Neural progenitor cell (in vitro differentiated cells): ENCODE results near the gene FKBP10. TPM values are rescaled to one million over a fixed set of nuclear protein-coding genes. Genes with fewer than 3 reads are reported as not detected.

Experiments
- DNase-seq: peaks from one replicate; pipeline ENCODE4 v3.0.0-alpha.2; 2016; ENCODE audit warnings: low spot score
- H2AFZ ChIP-seq: fragments of 200-600 bp; sonication (generic); replicated peaks from 2 replicates; pipeline ENCODE4 v1.6.1; 2016; ENCODE audit warnings: antibody characterized with exemption
- H3F3A ChIP-seq: fragments of 200-600 bp; sonication (generic); 2 replicates; pipeline ENCODE4 v1.6.1; 2016; ENCODE audit warnings: antibody characterized with exemption, low read depth
- H3K27ac ChIP-seq: fragments of 200-600 bp; sonication (generic); 2 replicates; pipeline ENCODE4 v1.5.1; 2016; ENCODE audit warnings: mild to moderate bottlenecking
- H3K27me3 ChIP-seq: fragments of 200-600 bp; sonication (generic); 2 replicates; pipeline ENCODE4 v1.6.1; 2016; ENCODE audit warnings: mild to moderate bottlenecking, moderate library complexity
- H3K36me3 ChIP-seq: fragments of 200-600 bp; sonication (generic); 2 replicates; pipeline ENCODE4 v1.5.1; 2016
- H3K4me1 ChIP-seq: fragments of 200-600 bp; sonication (generic); 2 replicates; pipeline ENCODE4 v1.6.1; 2016; ENCODE audit warnings: mixed run types
- H3K4me2 ChIP-seq: fragments of 200-600 bp; sonication (generic); 2 replicates; pipeline ENCODE4 v1.6.1; 2016
- H3K4me3 ChIP-seq: fragments of 200-600 bp; sonication (generic); 2 replicates; pipeline ENCODE4 v1.5.1; 2016
- H3K79me2 ChIP-seq: fragments of 200-600 bp; sonication (generic); 2 replicates; pipeline ENCODE4 v1.6.1; 2016; ENCODE audit warnings: low read depth
- H3K9ac ChIP-seq: fragments of 200-600 bp; sonication (generic); 2 replicates; pipeline ENCODE4 v1.6.1; 2016
- H3K9me3 ChIP-seq: fragments of 200-600 bp; sonication (generic); 2 replicates; pipeline ENCODE4 v1.5.1; 2016; ENCODE audit warnings: low read depth
- H4K20me1 ChIP-seq: fragments of 200-600 bp; sonication (generic); 2 replicates; pipeline ENCODE4 v1.6.1; 2016; ENCODE audit warnings: low read depth
- H3K27ac Mint-ChIP-seq: 3 replicates; pipeline ENCODE4 v1.8.0; 2021; ENCODE audit warnings: mixed read lengths
- H3K27me3 Mint-ChIP-seq: 2 replicates; pipeline ENCODE4 v1.8.0; 2022; ENCODE audit warnings: low read depth, mild to moderate bottlenecking, inconsistent platforms, moderate library complexity, mixed read lengths; ENCODE audit not compliant: insufficient read depth
- H3K36me3 Mint-ChIP-seq: 3 replicates; pipeline ENCODE4 v1.8.0; 2021; ENCODE audit warnings: mixed read lengths
- H3K4me1 Mint-ChIP-seq: 3 replicates; pipeline ENCODE4 v1.8.0; 2021; ENCODE audit warnings: mixed read lengths
- H3K4me3 Mint-ChIP-seq: 3 replicates; pipeline ENCODE4 v1.8.0; 2021; ENCODE audit warnings: mild to moderate bottlenecking, moderate library complexity, mixed read lengths
- H3K9me3 Mint-ChIP-seq: 3 replicates; pipeline ENCODE4 v1.8.0; 2020; ENCODE audit warnings: mixed read lengths
- EZH2 ChIP-seq: fragments of 200-600 bp; sonication (generic); IDR thresholded peaks from 2 replicates; pipeline ENCODE4 v1.6.1; 2017; ENCODE audit warnings: antibody characterized with exemption, mild to moderate bottlenecking, moderate library complexity
- EZH2phosphoT487 ChIP-seq: fragments of 200-600 bp; sonication (generic); IDR thresholded peaks from 2 replicates; pipeline ENCODE4 v1.6.1; 2017; ENCODE audit warnings: antibody characterized with exemption
- total RNA-seq: library from RNA; depleted of rRNA; stranded (reverse); fragments of >200 nt; gene quantifications from 2 replicates; pipeline ENCODE4 v1.2.3, GENCODE V29; 2015; ENCODE audit warnings: low replicate concordance
- TF ChIP-seq, protein P1 (sequence below): fragments of 200-600 bp; sonication (generic); IDR thresholded peaks from 2 replicates; pipeline ENCODE4 v1.5.1; 2017; ENCODE audit warnings: antibody characterized with exemption, mild to moderate bottlenecking

The FKBP10 gene
- total RNA-seq, 1 donor from 2014 or later = 108 TPM

GRCh38 chr17:41797377-41797776 lies 15.4 kb upstream of the FKBP10 start:
- Histone ChIP-seq H3K36me3 (no peaks in the 10 kb centered on the region), H3K9me3 (no peaks in the 10 kb centered on the region), H3K9ac (no peak overlapping the region), H3K4me3 (no peak overlapping the region), H4K20me1 (no peaks in the 10 kb centered on the region), H3K4me1 (peaks cover 32% of the 10 kb centered on the region), H3F3A (peaks cover 20% of the 10 kb centered on the region), H3K79me2 (no peaks in the 10 kb centered on the region), H3K4me2 (no peak overlapping the region), H3K27ac (no peak overlapping the region), H3K27me3 (no peaks in the 10 kb centered on the region), H2AFZ (no peak overlapping the region)
- H3K4me3 Mint-ChIP-seq = no peak overlapping the region
- no peaks in the 10 kb centered on the region for H3K9me3 Mint-ChIP-seq
- no peaks in the 10 kb centered on the region for H3K36me3 Mint-ChIP-seq
- no peak overlapping the region for H3K27ac Mint-ChIP-seq
- peaks cover 9% of the 10 kb centered on the region for H3K27me3 Mint-ChIP-seq
- no peak for DNase-seq
- TF ChIP-seq EZH2phosphoT487 (no peak), EZH2 (no peak)
- TF ChIP-seq, protein P1, sequence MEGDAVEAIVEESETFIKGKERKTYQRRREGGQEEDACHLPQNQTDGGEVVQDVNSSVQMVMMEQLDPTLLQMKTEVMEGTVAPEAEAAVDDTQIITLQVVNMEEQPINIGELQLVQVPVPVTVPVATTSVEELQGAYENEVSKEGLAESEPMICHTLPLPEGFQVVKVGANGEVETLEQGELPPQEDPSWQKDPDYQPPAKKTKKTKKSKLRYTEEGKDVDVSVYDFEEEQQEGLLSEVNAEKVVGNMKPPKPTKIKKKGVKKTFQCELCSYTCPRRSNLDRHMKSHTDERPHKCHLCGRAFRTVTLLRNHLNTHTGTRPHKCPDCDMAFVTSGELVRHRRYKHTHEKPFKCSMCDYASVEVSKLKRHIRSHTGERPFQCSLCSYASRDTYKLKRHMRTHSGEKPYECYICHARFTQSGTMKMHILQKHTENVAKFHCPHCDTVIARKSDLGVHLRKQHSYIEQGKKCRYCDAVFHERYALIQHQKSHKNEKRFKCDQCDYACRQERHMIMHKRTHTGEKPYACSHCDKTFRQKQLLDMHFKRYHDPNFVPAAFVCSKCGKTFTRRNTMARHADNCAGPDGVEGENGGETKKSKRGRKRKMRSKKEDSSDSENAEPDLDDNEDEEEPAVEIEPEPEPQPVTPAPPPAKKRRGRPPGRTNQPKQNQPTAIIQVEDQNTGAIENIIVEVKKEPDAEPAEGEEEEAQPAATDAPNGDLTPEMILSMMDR = no peak
- H3K4me1 Mint-ChIP-seq = peaks cover 38% of the 10 kb centered on the region

DNA sequence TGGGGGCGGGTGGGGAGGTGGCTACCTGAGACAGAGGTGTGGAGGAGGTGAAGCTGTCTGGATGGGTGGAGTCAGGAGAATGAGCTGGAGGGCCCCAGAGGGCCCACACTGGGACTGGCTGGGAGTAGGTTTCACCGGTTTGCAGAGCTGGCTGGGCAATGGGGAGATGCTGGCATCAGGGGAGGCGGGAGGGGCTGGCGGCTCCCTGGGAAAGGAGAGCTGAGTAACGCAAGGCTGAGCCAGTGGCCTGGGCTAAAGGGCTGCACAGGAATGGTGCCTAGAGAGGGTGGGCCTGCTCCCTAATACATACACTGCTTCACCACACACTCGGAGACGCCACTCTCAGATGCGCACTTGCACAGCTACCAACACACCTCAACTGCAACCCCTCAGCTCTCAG lies 13.4 kb upstream of the FKBP10 start:
- no peaks in the 10 kb centered on the region for H3K9me3 Mint-ChIP-seq
- no peaks in the 10 kb centered on the region for H3K79me2 ChIP-seq
- no peak overlapping the region for H3K4me2 ChIP-seq
- DNase-seq = no peak
- no peaks in the 10 kb centered on the region for H3K9me3 ChIP-seq
- H3K36me3 ChIP-seq = no peaks in the 10 kb centered on the region
- peaks cover 20% of the 10 kb centered on the region for H3K4me1 Mint-ChIP-seq
- peaks cover 10% of the 10 kb centered on the region for H3K27me3 Mint-ChIP-seq
- H3K4me3 ChIP-seq = no peak overlapping the region
- H3K27me3 ChIP-seq = no peaks in the 10 kb centered on the region
- TF ChIP-seq, protein P1 = no peak
- TF ChIP-seq EZH2 (no peak), EZH2phosphoT487 (no peak)
- H4K20me1 ChIP-seq = no peaks in the 10 kb centered on the region
- H3K9ac ChIP-seq = no peak overlapping the region
- no peak overlapping the region for H2AFZ ChIP-seq
- H3F3A ChIP-seq = peaks cover 7% of the 10 kb centered on the region
- peaks cover 13% of the 10 kb centered on the region for H3K4me1 ChIP-seq
- no peaks in the 10 kb centered on the region for H3K36me3 Mint-ChIP-seq
- H3K4me3 Mint-ChIP-seq = no peak overlapping the region
- H3K27ac ChIP-seq = no peak overlapping the region
- H3K27ac Mint-ChIP-seq = peak overlapping the region; percentile 30

DNA sequence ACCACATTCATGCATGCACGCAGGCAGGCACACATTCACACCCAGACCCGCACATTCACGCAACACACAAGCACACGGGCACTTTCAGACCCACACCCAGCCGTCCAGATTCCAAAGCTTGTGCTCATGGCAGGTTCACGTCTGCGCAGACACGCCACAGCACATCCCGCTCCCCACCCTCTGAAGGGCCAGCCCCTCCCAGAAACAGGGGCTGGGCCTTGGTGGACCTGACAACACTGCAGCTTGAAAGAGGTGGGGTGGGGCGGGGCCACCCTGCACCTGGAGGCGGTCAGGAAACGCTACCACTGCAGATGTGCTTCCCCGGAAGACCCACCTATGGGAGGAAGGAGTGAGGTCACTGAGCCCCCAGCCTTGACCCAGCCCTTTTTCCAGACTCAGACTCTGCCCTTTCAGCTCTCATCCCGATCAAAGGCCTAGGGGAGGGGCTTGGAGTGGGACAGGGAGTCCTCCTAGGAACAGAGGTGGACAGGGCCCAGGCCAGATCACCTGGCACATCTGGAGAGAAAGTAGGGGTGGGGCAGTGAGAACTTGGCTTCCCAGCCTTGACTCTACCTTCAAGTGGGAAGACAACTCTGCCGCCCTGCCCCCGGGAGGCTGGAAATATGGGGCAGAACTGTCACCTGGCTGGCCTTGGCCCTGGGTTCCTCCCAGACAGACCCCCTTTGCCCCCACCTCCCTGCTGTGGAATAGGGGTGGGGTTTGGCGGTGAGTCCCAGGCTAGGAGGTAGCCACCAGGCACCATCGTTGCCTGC lies 12.0 kb upstream of the FKBP10 start:
- no peak for TF ChIP-seq EZH2phosphoT487
- TF ChIP-seq, protein P1 = no peak
- Histone ChIP-seq H3K36me3 (no peaks in the 10 kb centered on the region), H3K27me3 (no peaks in the 10 kb centered on the region), H3K79me2 (no peaks in the 10 kb centered on the region), H3K4me2 (peak overlapping the region; percentile 59), H3K27ac (no peak overlapping the region), H3K9me3 (no peaks in the 10 kb centered on the region), H2AFZ (no peak overlapping the region), H3F3A (peaks cover 6% of the 10 kb centered on the region), H3K4me3 (no peak overlapping the region), H4K20me1 (no peaks in the 10 kb centered on the region), H3K9ac (no peak overlapping the region), H3K4me1 (peaks cover 10% of the 10 kb centered on the region)
- Mint-ChIP-seq H3K4me1 (peaks cover 17% of the 10 kb centered on the region), H3K9me3 (no peaks in the 10 kb centered on the region), H3K27ac (no peak overlapping the region), H3K27me3 (peaks cover 10% of the 10 kb centered on the region), H3K4me3 (no peak overlapping the region), H3K36me3 (peaks cover 4% of the 10 kb centered on the region)
- DNase-seq = peak; percentile 42
